AG04450 (cell line): Measurements from ENCODE around the gene RPS19BP1. TPM values are rescaled to one million over a fixed set of nuclear protein-coding genes. Genes with fewer than 3 reads are reported as not detected.
A peak's percentile ranks its signal among the peaks of the same experiment; 100 is the strongest.

Source experiments
- CTCF ChIA-PET: fragments of 300-600, 350-600 bp; formaldehyde crosslinking; extraction: SDS; loops from one replicate; lab custom pipeline; 2022; ENCODE audit warnings: antibody characterized with exemption, inconsistent platforms; lab: Charles Lee
- POLR2A ChIA-PET: fragments of 350-600 bp; formaldehyde crosslinking; extraction: SDS; loops from one replicate; lab custom pipeline; 2021; ENCODE audit warnings: antibody characterized with exemption, inconsistent platforms; lab: Yijun Ruan, JAX
- DNase-seq: peaks from one replicate; pipeline ENCODE4 v3.0.0-alpha.2; 2011; ENCODE audit warnings: low read depth, low spot score
- H3K27ac ChIP-seq: one replicate; pipeline ENCODE4 v1.5.1; 2012; ENCODE audit warnings: low read depth, low read length, control low read depth
- H3K27me3 ChIP-seq: one replicate; pipeline ENCODE4 v1.6.0; 2012; ENCODE audit warnings: low read length; ENCODE audit not compliant: control insufficient read depth, insufficient read depth
- H3K4me3 ChIP-seq: 2 replicates; pipeline ENCODE4 v1.5.1; 2011; ENCODE audit warnings: mild to moderate bottlenecking, low read depth, low read length, control low read depth
- H3K9me3 ChIP-seq: 2 replicates; pipeline ENCODE4 v1.5.1; 2012; ENCODE audit warnings: low read length; ENCODE audit not compliant: control insufficient read depth, insufficient read depth
- CTCF ChIP-seq: IDR thresholded peaks from 2 replicates; pipeline ENCODE4 v1.5.1; 2011; ENCODE audit warnings: low read depth, low read length, control low read depth, inconsistent platforms
- polyA plus RNA-seq: library from polyadenylated mRNA; depleted of rRNA; stranded (reverse); fragments of >200 nt; gene quantifications from 2 replicates; pipeline ENCODE4 v1.2.3, GENCODE V29; 2011

Gene RPS19BP1
- polyA plus RNA-seq, 1 experiment, result 50.8 TPM

GRCh38 chr22:39504071-39504470 lies 28.5 kb downstream of the RPS19BP1 start:
- no peak for DNase-seq
- Histone ChIP-seq H3K27ac (no peak overlapping the region), H3K4me3 (no peak overlapping the region), H3K27me3 (no peaks in the 10 kb centered on the region), H3K9me3 (no peaks in the 10 kb centered on the region)
- no peak for TF ChIP-seq CTCF
- ChIA-PET CTCF (interaction anchor here (1.0 to 1.2 kb wide), 2 partner anchors 11 to 12 kb away, joined by 6 to 9 read pairs; no protein-coding TSS in a partner anchor), POLR2A (no interaction called here)

GRCh38 chr22:39503630-39504029 lies 28.9 kb downstream of the RPS19BP1 start:
- Histone ChIP-seq H3K4me3 (peak overlapping the region; percentile 77), H3K27me3 (no peaks in the 10 kb centered on the region), H3K27ac (no peak overlapping the region), H3K9me3 (no peaks in the 10 kb centered on the region)
- no peak for DNase-seq
- TF ChIP-seq CTCF, result no peak
- CTCF ChIA-PET, result interaction anchor here (1.1 kb wide), 1 partner anchor 11 kb away, joined by 6 read pairs; no protein-coding TSS in a partner anchor
- POLR2A ChIA-PET, result interaction anchor here (0.6 to 2.0 kb wide), 2 partner anchors 17 to 104 kb away, joined by 3 to 39 read pairs; partner anchors contain the start of gene ATF4

GRCh38 chr22:39502789-39503409 lies 29.6 kb downstream of the RPS19BP1 start:
- DNase-seq, result no peak
- Histone ChIP-seq H3K27me3 (no peaks in the 10 kb centered on the region), H3K4me3 (peak overlapping the region; percentile 77), H3K9me3 (no peaks in the 10 kb centered on the region), H3K27ac (no peak overlapping the region)
- ChIA-PET POLR2A (interaction anchor here (0.6 to 2.0 kb wide), 5 partner anchors 9 to 104 kb away, joined by 3 to 39 read pairs (median 5); partner anchors contain the start of gene ATF4), CTCF (interaction anchor here (1.1 to 2.0 kb wide), 2 partner anchors 9 to 12 kb away, joined by 6 to 7 read pairs; no protein-coding TSS in a partner anchor)
- no peak for TF ChIP-seq CTCF

- Histone ChIP-seq H3K9me3 (no peaks in the 10 kb centered on the region), H3K27ac (no peak within 1 kb of the TSS), H3K27me3 (no peaks in the 10 kb centered on the region), H3K4me3 (peak within 1 kb of the TSS; percentile 77)
- TF ChIP-seq CTCF, result 0 out of 2 replicates have a peak, but pooled peaks have one; percentile 12
- ChIA-PET CTCF (interaction anchor here (0.5 to 2.0 kb wide), 5 partner anchors 9 to 159 kb away, joined by 3 to 7 read pairs (median 5); no protein-coding TSS in a partner anchor), POLR2A (interaction anchor here (0.6 to 2.0 kb wide), 9 partner anchors 9 to 183 kb away, joined by 3 to 39 read pairs (median 5); partner anchors contain the start of genes ATF4, RPL3 and TAB1)
- peak; percentile 80 for DNase-seq
Observed at GRCh38 chr22:39502109-39502788, 30.3 kb downstream of the RPS19BP1 start, which contains the start of gene MIEF1. Gene MIEF1 (plus strand): TSS chr22:39502290. CDS start chr22:39511295, 9,005 bp downstream.
